Activated CD4-positive, alpha-beta memory T cell treated with anti-CD3 and anti-CD28 coated beads for 36 hours (primary cell): ENCODE measurements around the gene SHB. TPM values are rescaled to one million over a fixed set of nuclear protein-coding genes. Genes with fewer than 3 reads are reported as not detected.
A peak's percentile ranks its signal among the peaks of the same experiment; 100 is the strongest.

Experiments used
- CTCF ChIA-PET: fragments of 350-600 bp; sonication (Branson Sonifier 250); formaldehyde crosslinking; loops from one replicate; lab custom pipeline; 2021; ENCODE audit warnings: antibody characterized with exemption, inconsistent platforms; lab: Charles Lee
- POLR2A ChIA-PET: fragments of 350-600 bp; sonication (Branson Sonifier 250); formaldehyde crosslinking; loops from one replicate; lab custom pipeline; 2021; ENCODE audit warnings: antibody characterized with exemption; lab: Charles Lee
- DNase-seq: peaks from one replicate; pipeline ENCODE4 v3.0.0-alpha.2; 2020
- H3K27ac Mint-ChIP-seq: one replicate; pipeline ENCODE4 v1.8.0; 2021; ENCODE audit warnings: mixed read lengths
- H3K27me3 Mint-ChIP-seq: one replicate; pipeline ENCODE4 v1.8.0; 2021; ENCODE audit warnings: mixed read lengths
- H3K36me3 Mint-ChIP-seq: one replicate; pipeline ENCODE4 v1.8.0; 2021; ENCODE audit warnings: mixed read lengths
- H3K4me1 Mint-ChIP-seq: one replicate; pipeline ENCODE4 v1.8.0; 2021; ENCODE audit warnings: low read depth, mixed read lengths
- H3K4me3 Mint-ChIP-seq: one replicate; pipeline ENCODE4 v1.8.0; 2021; ENCODE audit warnings: mild to moderate bottlenecking, mixed read lengths
- H3K9me3 Mint-ChIP-seq: one replicate; pipeline ENCODE4 v1.8.0; 2021; ENCODE audit warnings: mixed read lengths
- intact Hi-C: fragments of 100-400 bp; cut with micrococcal nuclease; formaldehyde crosslinking; loops from one replicate; pipeline ENCODE4 v1.15.1; 2023
- total RNA-seq, 2 experiments: library from RNA; stranded (reverse); gene quantifications; one replicate each; pipeline ENCODE4 v1.2.3, GENCODE V29; 2021

SHB gene
- total RNA-seq, 2 experiments from 2014 or later, result 1.1 to 1.2 TPM

DNA sequence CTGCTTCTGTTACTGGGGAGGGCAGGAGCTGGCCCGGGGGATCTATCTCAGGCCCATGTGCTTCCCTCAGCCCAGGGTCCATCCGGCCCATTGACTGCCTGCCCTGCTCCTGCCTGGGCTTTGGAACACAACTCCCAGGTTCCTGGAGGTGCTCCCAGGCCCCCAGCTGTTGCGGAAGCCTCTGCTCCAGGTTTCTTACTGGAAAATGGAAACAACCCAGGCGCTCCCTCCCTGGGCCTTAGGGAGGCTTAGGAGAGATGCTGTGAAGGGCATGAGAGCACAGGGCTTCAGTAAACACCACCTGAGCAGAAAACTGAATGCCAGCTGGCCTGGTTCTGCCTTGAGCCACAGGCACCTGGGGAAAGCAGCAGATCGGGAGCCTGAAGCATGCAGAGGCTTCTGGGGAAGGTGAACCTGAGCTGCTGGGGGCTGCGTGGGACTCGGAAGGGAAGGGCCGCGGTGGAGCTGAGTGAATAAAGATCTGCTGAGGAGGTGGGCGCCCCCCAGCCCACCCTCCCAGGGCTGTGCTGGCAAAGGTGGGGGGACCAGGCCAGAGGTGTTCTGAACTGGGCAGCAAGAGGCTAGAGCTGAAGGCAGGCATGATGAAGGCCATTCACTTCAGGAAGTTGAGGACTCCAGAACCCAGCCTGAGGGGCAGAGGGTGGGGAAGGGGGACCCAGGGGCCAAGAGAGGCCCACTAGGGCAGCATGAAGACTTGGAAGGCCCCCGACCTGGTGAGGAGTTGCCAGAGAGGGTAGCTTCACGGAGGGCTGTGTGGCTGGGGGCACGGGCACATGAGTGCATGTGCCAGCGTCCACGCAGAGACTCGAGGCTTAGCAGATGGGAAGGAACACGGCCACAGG, 64.8 kb downstream of the SHB start:
- H3K36me3 Mint-ChIP-seq, result no peaks in the 10 kb centered on the region
- no peak overlapping the region for H3K27ac Mint-ChIP-seq
- ChIA-PET POLR2A (no interaction called here), CTCF (no interaction called here)
- H3K27me3 Mint-ChIP-seq, result no peaks in the 10 kb centered on the region
- H3K4me1 Mint-ChIP-seq, result peaks cover 14% of the 10 kb centered on the region
- no peak for DNase-seq
- H3K4me3 Mint-ChIP-seq, result no peak overlapping the region
- no peaks in the 10 kb centered on the region for H3K9me3 Mint-ChIP-seq
- intact Hi-C loops, result no loop called here

DNA sequence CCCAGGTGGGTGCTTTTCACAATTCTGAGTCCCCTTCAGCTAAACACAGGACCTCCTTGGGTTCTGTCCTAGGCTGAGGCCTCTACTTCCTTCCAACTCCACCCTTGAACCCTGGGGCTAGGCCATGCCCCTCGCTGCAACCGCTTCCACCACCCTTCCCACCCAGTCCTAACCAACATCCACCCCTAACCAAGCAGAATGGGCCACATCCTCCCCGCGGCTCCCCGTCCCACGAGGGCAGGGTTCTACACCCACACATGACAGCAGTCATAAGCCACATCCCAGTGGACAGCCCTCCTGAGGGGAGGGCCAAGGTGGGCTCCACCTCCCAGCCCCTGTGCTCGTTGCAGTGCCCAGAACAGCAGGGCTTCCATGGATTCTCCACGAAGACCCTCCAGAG, 65.8 kb downstream of the SHB start:
- intact Hi-C loops, result no loop called here
- no peaks in the 10 kb centered on the region for H3K36me3 Mint-ChIP-seq
- H3K4me3 Mint-ChIP-seq, result no peak overlapping the region
- no peak overlapping the region for H3K27ac Mint-ChIP-seq
- H3K27me3 Mint-ChIP-seq, result no peaks in the 10 kb centered on the region
- POLR2A ChIA-PET, result no interaction called here
- H3K9me3 Mint-ChIP-seq, result no peaks in the 10 kb centered on the region
- no peak for DNase-seq
- peaks cover 8% of the 10 kb centered on the region for H3K4me1 Mint-ChIP-seq
- CTCF ChIA-PET, result interaction anchor here (0.5 kb wide), 1 partner anchor 184 kb away, joined by 3 read pairs; no protein-coding TSS in a partner anchor

DNA sequence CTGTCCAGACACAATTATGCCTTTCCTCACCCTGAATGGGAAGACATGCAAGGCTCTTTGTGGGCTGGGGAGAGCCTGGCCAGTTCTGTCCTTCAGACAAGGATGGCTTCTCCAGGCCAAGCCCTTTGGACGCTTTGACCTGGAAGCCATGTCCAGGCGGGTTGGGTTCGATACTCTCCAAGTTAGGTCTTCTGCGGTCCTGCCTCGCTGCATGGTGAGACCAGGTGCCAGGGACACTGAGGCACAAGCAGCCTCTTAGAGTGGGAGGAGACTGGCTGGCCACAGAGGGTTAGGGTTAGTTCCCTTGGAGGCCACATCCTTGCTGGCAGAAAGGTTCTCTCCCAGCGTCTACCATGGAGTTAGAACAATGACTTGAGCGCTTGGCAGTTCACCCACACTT, 67.6 kb downstream of the SHB start:
- Mint-ChIP-seq H3K9me3 (no peaks in the 10 kb centered on the region), H3K4me3 (no peak overlapping the region), H3K27ac (no peak overlapping the region), H3K4me1 (no peaks in the 10 kb centered on the region), H3K36me3 (no peaks in the 10 kb centered on the region), H3K27me3 (no peaks in the 10 kb centered on the region)
- POLR2A ChIA-PET, result no interaction called here
- intact Hi-C loops, result no loop called here
- CTCF ChIA-PET, result interaction anchor here (1.2 to 1.3 kb wide), 2 partner anchors 10 to 158 kb away, joined by 3 read pairs; no protein-coding TSS in a partner anchor
- no peak for DNase-seq

DNA sequence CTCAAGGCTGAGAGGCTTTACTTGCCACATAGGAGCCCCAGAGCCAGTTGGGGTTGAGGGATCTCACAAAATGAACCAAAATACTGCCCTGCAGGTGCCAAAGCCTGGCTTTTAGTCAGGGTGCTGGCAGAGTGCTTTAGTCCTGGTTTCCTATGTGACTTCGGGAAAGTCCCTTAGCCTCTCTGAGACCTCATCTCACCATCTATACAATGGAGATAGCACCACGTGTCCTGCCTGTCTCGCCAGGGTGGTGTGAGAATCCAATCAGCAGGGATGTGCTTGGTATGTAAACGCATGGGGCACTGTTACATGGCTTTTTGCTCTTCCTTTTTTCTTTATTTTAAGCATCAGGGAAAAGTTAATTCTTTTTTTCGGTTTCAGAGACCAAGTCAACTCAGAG, 68.3 kb downstream of the SHB start:
- Mint-ChIP-seq H3K27me3 (no peaks in the 10 kb centered on the region), H3K9me3 (no peaks in the 10 kb centered on the region), H3K27ac (no peak overlapping the region), H3K4me1 (no peaks in the 10 kb centered on the region), H3K4me3 (no peak overlapping the region), H3K36me3 (no peaks in the 10 kb centered on the region)
- ChIA-PET CTCF (no interaction called here), POLR2A (no interaction called here)
- DNase-seq, result peak; percentile 18
- intact Hi-C loops, result no loop called here

DNA sequence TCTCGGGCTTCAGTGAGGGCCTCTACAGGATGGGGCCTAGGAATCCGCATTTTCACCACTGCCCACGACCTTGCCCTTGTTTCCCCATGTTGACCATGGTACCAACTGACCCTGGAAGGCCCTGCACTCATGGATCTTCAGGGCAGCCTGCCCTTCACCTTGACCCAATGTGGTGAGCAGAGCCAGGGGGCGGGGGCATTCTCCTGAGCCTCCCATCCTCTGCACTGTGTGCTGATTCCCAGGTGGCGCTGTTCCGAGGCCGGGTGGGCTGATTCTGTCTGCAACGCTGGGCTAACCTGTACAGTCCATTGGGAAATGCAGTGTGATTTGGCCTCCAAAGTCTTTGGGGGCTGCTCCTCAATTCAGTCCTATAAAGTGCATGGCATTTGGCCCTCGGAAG, 68.7 kb downstream of the SHB start:
- Mint-ChIP-seq H3K4me3 (no peak overlapping the region), H3K27ac (no peak overlapping the region), H3K4me1 (no peaks in the 10 kb centered on the region), H3K9me3 (no peaks in the 10 kb centered on the region), H3K36me3 (no peaks in the 10 kb centered on the region), H3K27me3 (no peaks in the 10 kb centered on the region)
- ChIA-PET POLR2A (no interaction called here), CTCF (no interaction called here)
- DNase-seq, result no peak
- intact Hi-C loops, result no loop called here

DNA sequence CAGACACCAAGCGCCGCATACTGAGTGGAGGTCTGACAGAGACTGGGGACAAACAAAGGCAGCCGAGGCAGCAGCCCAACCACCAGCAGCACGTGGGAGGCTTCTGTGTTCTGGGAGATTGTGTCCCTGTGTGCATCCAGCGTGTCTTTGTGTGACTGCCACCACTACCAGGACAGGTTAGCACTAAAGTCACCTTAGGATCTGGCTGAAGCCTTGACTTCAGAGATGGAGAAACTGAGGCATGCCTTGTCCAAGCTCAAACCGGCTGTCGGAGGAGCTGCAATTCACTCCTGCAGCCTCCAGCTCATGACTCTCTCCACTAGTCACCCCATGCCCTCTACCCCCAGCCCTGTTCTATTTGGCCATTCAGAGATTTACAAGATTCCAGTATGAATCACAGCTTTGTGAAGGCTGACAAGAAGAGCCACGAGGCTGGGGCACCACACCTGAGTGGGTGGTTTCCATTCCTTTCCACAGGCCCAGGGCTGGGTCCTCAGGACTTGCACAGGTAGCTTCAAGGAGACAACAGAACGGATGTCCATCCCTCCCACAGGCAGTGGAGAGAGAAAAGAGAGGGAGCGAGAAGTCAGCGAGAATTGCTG, 69.3 kb downstream of the SHB start:
- Mint-ChIP-seq H3K27me3 (peaks cover 2% of the 10 kb centered on the region), H3K4me1 (peaks cover 4% of the 10 kb centered on the region), H3K9me3 (no peaks in the 10 kb centered on the region), H3K27ac (no peak overlapping the region), H3K4me3 (no peak overlapping the region), H3K36me3 (no peaks in the 10 kb centered on the region)
- intact Hi-C loops, result no loop called here
- no peak for DNase-seq
- ChIA-PET POLR2A (no interaction called here), CTCF (interaction anchor here (1.2 kb wide), 1 partner anchor 88 kb away, joined by 3 read pairs; no protein-coding TSS in a partner anchor)

DNA sequence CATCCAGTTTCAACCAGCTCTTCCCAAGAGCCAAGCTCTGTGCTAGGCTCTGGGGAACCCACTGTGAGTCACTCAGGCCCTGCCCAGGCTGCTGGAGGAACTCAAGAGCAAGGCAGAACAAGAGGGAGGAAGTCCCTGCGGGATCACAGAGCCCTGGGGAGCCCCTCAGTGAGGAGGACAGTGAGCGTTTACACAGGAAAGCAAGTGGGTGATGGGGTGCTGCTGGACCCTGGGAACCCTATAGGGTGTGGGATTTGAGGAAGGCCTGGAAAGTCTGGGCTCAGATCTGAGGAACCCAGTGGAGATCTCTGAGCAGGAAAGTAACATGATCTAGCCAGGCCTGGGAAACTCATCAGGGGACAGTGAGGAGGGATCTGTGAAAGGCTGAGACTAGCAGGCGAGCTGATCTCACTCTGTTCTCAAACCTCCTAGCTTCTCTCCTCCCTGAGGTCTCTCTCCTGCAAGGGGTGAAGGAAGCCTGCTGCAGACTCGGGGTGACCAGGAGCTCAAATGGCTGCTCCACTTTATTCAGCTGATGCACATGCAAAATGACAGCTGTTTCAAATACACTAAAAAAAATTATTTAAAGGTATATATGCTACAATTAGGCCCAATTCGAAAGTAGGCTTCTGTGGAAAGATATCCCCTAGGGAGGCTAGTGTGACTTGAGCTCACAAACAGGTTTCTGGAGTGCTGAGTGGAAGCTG, 70.0 kb downstream of the SHB start:
- intact Hi-C loops, result no loop called here
- H3K4me3 Mint-ChIP-seq, result no peak overlapping the region
- peaks cover 6% of the 10 kb centered on the region for H3K27me3 Mint-ChIP-seq
- H3K9me3 Mint-ChIP-seq, result no peaks in the 10 kb centered on the region
- no peak overlapping the region for H3K27ac Mint-ChIP-seq
- DNase-seq, result no peak
- peaks cover 11% of the 10 kb centered on the region for H3K4me1 Mint-ChIP-seq
- H3K36me3 Mint-ChIP-seq, result no peaks in the 10 kb centered on the region
- ChIA-PET CTCF (interaction anchor here (1.2 kb wide), 1 partner anchor 88 kb away, joined by 3 read pairs; no protein-coding TSS in a partner anchor), POLR2A (no interaction called here)

DNA sequence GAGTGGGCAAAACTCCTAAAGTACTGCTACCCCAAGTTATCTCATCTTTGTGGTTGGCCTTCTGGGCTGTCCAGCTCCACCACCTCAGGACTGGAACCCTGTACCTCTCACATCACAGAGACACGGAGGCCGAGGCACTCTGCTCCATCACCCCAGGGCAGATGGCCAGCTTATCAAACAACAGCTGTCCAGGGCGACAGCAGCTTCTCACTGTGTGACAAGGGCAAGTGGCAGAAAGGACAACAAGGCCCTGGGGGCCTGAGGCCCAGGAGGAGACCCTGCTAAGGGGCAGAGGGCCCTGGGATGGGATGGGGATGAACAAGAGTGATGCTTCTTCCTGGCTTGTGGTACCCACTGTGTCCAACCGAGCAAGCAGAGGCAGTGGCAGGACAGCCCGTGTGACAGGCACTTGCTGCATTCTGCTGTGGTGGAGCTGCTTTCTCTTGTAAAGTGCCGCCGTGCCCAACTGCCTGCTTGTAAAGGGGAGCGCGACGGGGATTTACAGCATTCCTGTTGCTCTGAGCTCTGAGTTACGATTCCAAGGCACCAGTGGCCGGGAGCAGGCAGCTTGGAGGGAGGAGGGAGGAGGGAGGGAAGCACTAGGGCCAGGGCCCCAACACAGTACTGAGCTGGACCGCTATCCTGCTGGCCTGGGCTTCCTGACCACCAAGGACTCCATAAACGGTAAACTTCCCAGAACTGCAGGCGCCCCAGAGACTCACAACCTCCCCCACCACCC, 71.2 kb downstream of the SHB start:
- Mint-ChIP-seq H3K9me3 (no peaks in the 10 kb centered on the region), H3K4me1 (peaks cover 11% of the 10 kb centered on the region), H3K27ac (no peak overlapping the region), H3K36me3 (no peaks in the 10 kb centered on the region), H3K4me3 (no peak overlapping the region), H3K27me3 (peaks cover 7% of the 10 kb centered on the region)
- intact Hi-C loops, result no loop called here
- ChIA-PET POLR2A (no interaction called here), CTCF (no interaction called here)
- no peak for DNase-seq

DNA sequence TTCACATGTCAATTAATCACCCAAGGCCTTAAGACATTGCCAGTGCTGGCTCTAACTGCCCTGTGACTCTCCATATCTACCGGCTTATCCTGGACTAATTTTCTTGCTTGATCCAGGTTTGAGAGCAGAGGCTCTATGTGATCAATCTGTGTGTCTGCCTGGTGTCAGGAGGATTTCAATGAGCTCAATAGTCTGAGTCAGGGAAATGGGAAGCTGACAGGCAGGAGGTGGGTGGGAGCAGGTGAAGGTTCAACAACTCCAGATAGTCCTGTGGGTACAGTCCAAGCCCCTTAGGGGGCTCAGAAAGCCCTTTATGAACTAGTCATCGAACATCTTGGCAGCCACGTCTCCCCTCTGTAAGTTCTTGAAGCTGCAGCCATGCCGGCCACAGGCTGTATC, 72.2 kb downstream of the SHB start:
- H3K27me3 Mint-ChIP-seq, result peaks cover 7% of the 10 kb centered on the region
- H3K27ac Mint-ChIP-seq, result no peak overlapping the region
- POLR2A ChIA-PET, result no interaction called here
- CTCF ChIA-PET, result interaction anchor here (3.4 kb wide), 1 partner anchor 91 kb away, joined by 14 read pairs; no protein-coding TSS in a partner anchor
- DNase-seq, result no peak
- peaks cover 11% of the 10 kb centered on the region for H3K4me1 Mint-ChIP-seq
- no peak overlapping the region for H3K4me3 Mint-ChIP-seq
- intact Hi-C loops, result no loop called here
- no peaks in the 10 kb centered on the region for H3K36me3 Mint-ChIP-seq
- no peaks in the 10 kb centered on the region for H3K9me3 Mint-ChIP-seq

DNA sequence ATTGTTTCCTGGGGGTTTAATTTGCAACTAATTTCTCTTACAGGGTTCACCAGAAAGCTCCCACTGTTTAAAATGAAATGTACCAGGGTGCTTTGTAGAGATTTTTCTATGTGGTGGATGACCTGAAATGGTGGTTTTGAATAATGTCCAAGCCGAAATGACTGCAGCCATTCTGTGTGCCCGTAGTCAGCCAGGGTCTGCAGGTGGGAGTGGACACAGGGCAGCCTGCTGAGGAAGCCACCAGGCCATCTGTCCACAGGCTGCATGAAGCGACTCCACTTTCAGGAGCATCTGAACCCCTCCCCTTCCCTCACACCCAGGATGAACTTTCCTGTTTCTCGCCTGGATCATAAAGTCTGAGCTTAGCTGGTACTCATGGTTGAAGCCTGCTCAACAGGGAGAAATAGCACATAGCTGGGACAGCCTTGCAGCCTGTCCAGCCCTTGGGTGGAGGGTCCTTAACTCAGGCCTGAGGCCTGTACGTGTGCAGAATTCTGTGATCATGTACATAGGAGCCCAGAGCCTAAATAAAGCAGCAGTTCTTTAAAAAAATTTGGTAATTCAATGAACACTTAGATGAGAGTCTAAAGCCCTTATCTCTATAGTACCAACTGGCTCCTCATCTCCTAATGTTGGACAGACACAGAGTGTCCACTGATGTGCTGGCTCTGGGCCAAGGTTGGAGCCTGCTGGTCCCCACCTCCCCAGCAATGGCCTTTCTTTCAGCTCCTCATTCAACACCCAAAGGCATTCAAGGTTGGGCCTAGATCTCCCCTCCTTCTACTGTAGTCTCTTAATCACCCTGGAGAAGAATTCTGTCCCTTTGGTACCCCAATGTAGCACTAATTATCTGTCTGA, 72.8 kb downstream of the SHB start:
- no peaks in the 10 kb centered on the region for H3K9me3 Mint-ChIP-seq
- H3K27ac Mint-ChIP-seq, result no peak overlapping the region
- DNase-seq, result no peak
- H3K27me3 Mint-ChIP-seq, result peaks cover 7% of the 10 kb centered on the region
- POLR2A ChIA-PET, result no interaction called here
- no peak overlapping the region for H3K4me3 Mint-ChIP-seq
- intact Hi-C loops, result loop anchor here (1.0 kb wide), 1 partner anchor 42 kb away; no protein-coding TSS in a partner anchor
- CTCF ChIA-PET, result interaction anchor here (3.4 kb wide), 1 partner anchor 92 kb away, joined by 14 read pairs; no protein-coding TSS in a partner anchor
- peaks cover 11% of the 10 kb centered on the region for H3K4me1 Mint-ChIP-seq
- H3K36me3 Mint-ChIP-seq, result no peaks in the 10 kb centered on the region

DNA sequence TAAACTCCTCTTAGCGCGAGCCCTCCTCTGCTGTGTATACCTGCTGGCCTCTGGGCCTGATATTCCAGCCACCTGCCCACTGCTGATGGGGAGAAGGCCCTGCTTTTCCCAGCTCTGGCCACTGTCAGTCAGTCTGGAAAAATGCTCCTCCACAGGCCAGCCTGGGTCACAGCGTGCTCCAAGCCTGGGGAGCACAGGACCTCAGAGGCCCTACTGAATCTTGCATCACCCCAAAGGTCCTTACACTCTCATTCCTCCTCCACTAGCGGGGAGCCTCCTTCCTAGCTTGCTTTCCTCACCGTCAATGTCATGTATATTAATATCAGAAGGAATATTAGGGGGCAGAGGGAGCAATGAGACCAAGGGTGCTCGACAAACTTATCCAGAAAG, 73.7 kb downstream of the SHB start:
- ChIA-PET POLR2A (no interaction called here), CTCF (interaction anchor here (1.0 to 3.4 kb wide), 3 partner anchors 13 to 92 kb away, joined by 3 to 14 read pairs (median 3); no protein-coding TSS in a partner anchor)
- no peak overlapping the region for H3K27ac Mint-ChIP-seq
- H3K36me3 Mint-ChIP-seq, result no peaks in the 10 kb centered on the region
- intact Hi-C loops, result loop anchor here (1.0 kb wide), 1 partner anchor 41 kb away; no protein-coding TSS in a partner anchor
- peaks cover 7% of the 10 kb centered on the region for H3K27me3 Mint-ChIP-seq
- no peaks in the 10 kb centered on the region for H3K9me3 Mint-ChIP-seq
- H3K4me1 Mint-ChIP-seq, result peaks cover 11% of the 10 kb centered on the region
- H3K4me3 Mint-ChIP-seq, result no peak overlapping the region
- DNase-seq, result no peak
